ENCODE results near the gene ATG9B. TPM values are rescaled to one million over a fixed set of nuclear protein-coding genes. Genes with fewer than 3 reads are reported as not detected.

ATG9B gene
- total and polyA plus RNA-seq, 9 of the 15 experiments (the other 6 are each of a cell fraction or from before 2014, with no cell fraction given): 0.29 to 8.0 (median 2.1) TPM

GRCh38 chr7:151028131-151028947 is 4.0 kb upstream of the ATG9B start, which contains the start of gene ABCB8 (continued):
- peak; percentile 46; the same call in 1 of the 2 replicates for TF ChIP-seq ZBED1 (IDR thresholded peaks at IDR 0.05)
- TF ChIP-seq RBBP5 (IDR thresholded peaks at IDR 0.05; ENCODE audit: borderline replicate concordance, insufficient read depth, low read length, poor library complexity, severe bottlenecking): peak; percentile 75
- no peak for TF ChIP-seq TAF1 (IDR thresholded peaks at IDR 0.05; ENCODE audit: control insufficient read depth, extremely low read depth, insufficient read depth, low read length, severe bottlenecking)
- TF ChIP-seq, protein P1, sequence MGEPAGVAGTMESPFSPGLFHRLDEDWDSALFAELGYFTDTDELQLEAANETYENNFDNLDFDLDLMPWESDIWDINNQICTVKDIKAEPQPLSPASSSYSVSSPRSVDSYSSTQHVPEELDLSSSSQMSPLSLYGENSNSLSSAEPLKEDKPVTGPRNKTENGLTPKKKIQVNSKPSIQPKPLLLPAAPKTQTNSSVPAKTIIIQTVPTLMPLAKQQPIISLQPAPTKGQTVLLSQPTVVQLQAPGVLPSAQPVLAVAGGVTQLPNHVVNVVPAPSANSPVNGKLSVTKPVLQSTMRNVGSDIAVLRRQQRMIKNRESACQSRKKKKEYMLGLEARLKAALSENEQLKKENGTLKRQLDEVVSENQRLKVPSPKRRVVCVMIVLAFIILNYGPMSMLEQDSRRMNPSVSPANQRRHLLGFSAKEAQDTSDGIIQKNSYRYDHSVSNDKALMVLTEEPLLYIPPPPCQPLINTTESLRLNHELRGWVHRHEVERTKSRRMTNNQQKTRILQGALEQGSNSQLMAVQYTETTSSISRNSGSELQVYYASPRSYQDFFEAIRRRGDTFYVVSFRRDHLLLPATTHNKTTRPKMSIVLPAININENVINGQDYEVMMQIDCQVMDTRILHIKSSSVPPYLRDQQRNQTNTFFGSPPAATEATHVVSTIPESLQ (CRISPR knock-in tag; IDR thresholded peaks at IDR 0.05): peak; percentile 72; the same call in 1 of the 2 replicates
- no peak for TF ChIP-seq PRPF4 (IDR thresholded peaks at IDR 0.05; ENCODE audit: insufficient read depth, low read depth, low read length, poor library complexity, severe bottlenecking)
- no peak; the same call in 1 of the 2 replicates for TF ChIP-seq STAT5A (IDR thresholded peaks at IDR 0.05; ENCODE audit: borderline replicate concordance, low read length)
- peak; percentile 80 for TF ChIP-seq DPF2 (IDR thresholded peaks at IDR 0.05)
- TF ChIP-seq KLF16 (IDR thresholded peaks at IDR 0.05): no peak
- TF ChIP-seq CBX3 (IDR thresholded peaks at IDR 0.05; ENCODE audit: borderline replicate concordance in 1 of 2, low read length in 2 of 2): peak in 1 of 2 experiments; percentile 88; a peak in 1 of 3 replicates
- TF ChIP-seq RBM17 (IDR thresholded peaks at IDR 0.05; ENCODE audit: borderline replicate concordance, low read depth, low read length): no peak
- TF ChIP-seq, protein P2, sequence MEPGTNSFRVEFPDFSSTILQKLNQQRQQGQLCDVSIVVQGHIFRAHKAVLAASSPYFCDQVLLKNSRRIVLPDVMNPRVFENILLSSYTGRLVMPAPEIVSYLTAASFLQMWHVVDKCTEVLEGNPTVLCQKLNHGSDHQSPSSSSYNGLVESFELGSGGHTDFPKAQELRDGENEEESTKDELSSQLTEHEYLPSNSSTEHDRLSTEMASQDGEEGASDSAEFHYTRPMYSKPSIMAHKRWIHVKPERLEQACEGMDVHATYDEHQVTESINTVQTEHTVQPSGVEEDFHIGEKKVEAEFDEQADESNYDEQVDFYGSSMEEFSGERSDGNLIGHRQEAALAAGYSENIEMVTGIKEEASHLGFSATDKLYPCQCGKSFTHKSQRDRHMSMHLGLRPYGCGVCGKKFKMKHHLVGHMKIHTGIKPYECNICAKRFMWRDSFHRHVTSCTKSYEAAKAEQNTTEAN (CRISPR knock-in tag; IDR thresholded peaks at IDR 0.05): no peak
- TF ChIP-seq, protein P3, sequence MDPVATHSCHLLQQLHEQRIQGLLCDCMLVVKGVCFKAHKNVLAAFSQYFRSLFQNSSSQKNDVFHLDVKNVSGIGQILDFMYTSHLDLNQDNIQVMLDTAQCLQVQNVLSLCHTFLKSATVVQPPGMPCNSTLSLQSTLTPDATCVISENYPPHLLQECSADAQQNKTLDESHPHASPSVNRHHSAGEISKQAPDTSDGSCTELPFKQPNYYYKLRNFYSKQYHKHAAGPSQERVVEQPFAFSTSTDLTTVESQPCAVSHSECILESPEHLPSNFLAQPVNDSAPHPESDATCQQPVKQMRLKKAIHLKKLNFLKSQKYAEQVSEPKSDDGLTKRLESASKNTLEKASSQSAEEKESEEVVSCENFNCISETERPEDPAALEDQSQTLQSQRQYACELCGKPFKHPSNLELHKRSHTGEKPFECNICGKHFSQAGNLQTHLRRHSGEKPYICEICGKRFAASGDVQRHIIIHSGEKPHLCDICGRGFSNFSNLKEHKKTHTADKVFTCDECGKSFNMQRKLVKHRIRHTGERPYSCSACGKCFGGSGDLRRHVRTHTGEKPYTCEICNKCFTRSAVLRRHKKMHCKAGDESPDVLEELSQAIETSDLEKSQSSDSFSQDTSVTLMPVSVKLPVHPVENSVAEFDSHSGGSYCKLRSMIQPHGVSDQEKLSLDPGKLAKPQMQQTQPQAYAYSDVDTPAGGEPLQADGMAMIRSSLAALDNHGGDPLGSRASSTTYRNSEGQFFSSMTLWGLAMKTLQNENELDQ (CRISPR knock-in tag; IDR thresholded peaks at IDR 0.05; ENCODE audit: borderline replicate concordance): no peak
- no peak for TF ChIP-seq ZFP30 (CRISPR knock-in tag; IDR thresholded peaks at IDR 0.05; ENCODE audit: borderline replicate concordance)
- TF ChIP-seq MAZ (CRISPR knock-in tag; conservative IDR thresholded peaks at IDR 0.05 in 1 of 2, IDR thresholded peaks at IDR 0.05 in 1 of 2): peak; percentile 93 to 95
- TF ChIP-seq HLTF (IDR thresholded peaks at IDR 0.05): no peak
- TF ChIP-seq ZEB2 (IDR thresholded peaks at IDR 0.05): 0 out of 2 replicates have a peak, but pooled peaks have one; percentile 11
- TF ChIP-seq ETS2 (tag; IDR thresholded peaks at IDR 0.05; ENCODE audit: borderline replicate concordance, poor library complexity, severe bottlenecking): no peak
- TF ChIP-seq HCFC1 (IDR thresholded peaks at IDR 0.05; ENCODE audit: low read depth, low read length): peak; percentile 96
- no peak for TF ChIP-seq ZNF445 (CRISPR knock-in tag; IDR thresholded peaks at IDR 0.05; ENCODE audit: low read depth)
- TF ChIP-seq SRSF9 (IDR thresholded peaks at IDR 0.05; ENCODE audit: borderline replicate concordance, low read depth, low read length): no peak
- TF ChIP-seq SAFB2 (IDR thresholded peaks at IDR 0.05; ENCODE audit: borderline replicate concordance, low read depth, low read length, severe bottlenecking): no peak
- no peak for TF ChIP-seq ZNF134 (CRISPR knock-in tag; conservative IDR thresholded peaks at IDR 0.05)
